ENCODE results near the gene TMX1. TPM values are rescaled to one million over a fixed set of nuclear protein-coding genes. Genes with fewer than 3 reads are reported as not detected.

The TMX1 gene
- total and polyA plus RNA-seq, 12 donors = 4.0 to 14.5 (median 6.6) TPM

DNA sequence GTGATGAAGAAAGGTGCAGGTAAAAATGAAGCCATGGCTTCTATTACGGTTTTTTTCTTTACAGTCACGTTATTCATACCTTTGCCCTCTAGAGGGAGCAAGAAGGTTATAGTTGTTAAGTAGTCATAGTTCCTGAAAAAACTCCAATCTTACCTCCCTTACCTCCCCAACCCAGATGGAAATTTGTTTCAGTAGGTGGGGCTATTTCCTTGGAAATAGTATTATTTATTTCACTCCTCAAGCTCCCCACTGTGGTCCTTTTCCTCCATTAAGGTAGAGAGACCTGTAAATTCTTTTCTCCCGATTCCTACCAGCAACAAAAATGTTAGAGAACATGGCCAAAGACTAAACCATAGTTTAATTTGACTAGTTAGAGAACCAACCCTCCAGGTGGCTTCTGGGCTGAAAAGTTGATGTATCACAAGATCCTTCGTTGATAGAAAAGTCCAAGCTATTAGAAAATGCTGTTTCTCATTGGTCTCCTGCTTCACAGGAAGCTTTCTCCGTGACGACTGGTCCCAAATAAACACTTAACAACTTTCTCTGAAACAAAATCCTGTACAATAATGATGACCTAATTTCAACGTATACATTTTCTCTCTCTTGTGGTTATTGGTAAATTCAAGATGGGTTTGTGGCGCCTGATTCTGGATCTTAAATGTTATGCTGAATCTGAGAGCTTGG lies 43.5 kb downstream of the TMX1 start:
- WGBS, 2 donors = 65 to 68% methylated on average over 8 of the region's 8 CpGs
- ATAC-seq (peak in 7 of 8 donors; percentile 85 to 90 (median 87)), DNase-seq (peak in 1 of 2 donors; percentile 36)
- H3K27ac ChIP-seq = no peak overlapping the region
- no peaks in the 10 kb centered on the region for H3K9me3 ChIP-seq
- no peaks in the 10 kb centered on the region for H3K36me3 ChIP-seq
- H3K4me3 ChIP-seq = no peak overlapping the region
- no peaks in the 10 kb centered on the region for H3K27me3 ChIP-seq
- intact Hi-C loops (cut with DNase I) = loop anchor here (1.0 to 10.0 kb wide), 14 partner anchors 251 to 704 kb away; partner anchors contain the start of genes FRMD6 (in 7 of the 10) and RTRAF (in 2 of the 10)
- TF ChIP-seq, protein P1, sequence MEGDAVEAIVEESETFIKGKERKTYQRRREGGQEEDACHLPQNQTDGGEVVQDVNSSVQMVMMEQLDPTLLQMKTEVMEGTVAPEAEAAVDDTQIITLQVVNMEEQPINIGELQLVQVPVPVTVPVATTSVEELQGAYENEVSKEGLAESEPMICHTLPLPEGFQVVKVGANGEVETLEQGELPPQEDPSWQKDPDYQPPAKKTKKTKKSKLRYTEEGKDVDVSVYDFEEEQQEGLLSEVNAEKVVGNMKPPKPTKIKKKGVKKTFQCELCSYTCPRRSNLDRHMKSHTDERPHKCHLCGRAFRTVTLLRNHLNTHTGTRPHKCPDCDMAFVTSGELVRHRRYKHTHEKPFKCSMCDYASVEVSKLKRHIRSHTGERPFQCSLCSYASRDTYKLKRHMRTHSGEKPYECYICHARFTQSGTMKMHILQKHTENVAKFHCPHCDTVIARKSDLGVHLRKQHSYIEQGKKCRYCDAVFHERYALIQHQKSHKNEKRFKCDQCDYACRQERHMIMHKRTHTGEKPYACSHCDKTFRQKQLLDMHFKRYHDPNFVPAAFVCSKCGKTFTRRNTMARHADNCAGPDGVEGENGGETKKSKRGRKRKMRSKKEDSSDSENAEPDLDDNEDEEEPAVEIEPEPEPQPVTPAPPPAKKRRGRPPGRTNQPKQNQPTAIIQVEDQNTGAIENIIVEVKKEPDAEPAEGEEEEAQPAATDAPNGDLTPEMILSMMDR (IDR thresholded peaks at IDR 0.05) = peak; percentile 50 to 92 (median 85)
- no peaks in the 10 kb centered on the region for H3K4me1 ChIP-seq

DNA sequence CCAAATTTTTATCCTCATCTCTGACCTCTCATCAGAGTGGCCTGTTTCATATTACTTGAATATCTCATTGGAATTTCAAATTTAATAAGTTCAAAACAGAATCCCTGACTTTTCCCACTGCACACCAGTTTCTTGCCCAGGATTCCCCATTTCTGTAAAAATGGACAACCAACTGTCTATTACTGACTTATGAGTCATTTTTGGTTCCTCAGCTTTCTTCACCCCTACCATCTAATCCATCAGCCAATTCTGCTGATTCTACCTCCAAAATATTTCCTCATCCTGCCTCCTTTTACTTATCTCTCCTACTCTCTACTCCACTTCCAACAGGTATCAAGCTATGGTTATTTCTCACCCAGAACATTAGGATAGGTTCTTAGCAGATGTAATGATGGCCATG lies 44.2 kb downstream of the TMX1 start:
- Histone ChIP-seq H3K4me1 (no peaks in the 10 kb centered on the region), H3K9me3 (no peaks in the 10 kb centered on the region), H3K27ac (no peak overlapping the region), H3K4me3 (no peak overlapping the region), H3K27me3 (no peaks in the 10 kb centered on the region), H3K36me3 (no peaks in the 10 kb centered on the region)
- ATAC-seq (no peak), DNase-seq (no peak)
- intact Hi-C loops (cut with DNase I) = loop anchor here in 9 of 10 donors (2.0 to 10.0 kb wide), 11 partner anchors 251 to 703 kb away; partner anchors contain the start of genes FRMD6 (in 7 of the 9) and RTRAF (in 2 of the 9)
- TF ChIP-seq, protein P1 (IDR thresholded peaks at IDR 0.05) = no peak

DNA sequence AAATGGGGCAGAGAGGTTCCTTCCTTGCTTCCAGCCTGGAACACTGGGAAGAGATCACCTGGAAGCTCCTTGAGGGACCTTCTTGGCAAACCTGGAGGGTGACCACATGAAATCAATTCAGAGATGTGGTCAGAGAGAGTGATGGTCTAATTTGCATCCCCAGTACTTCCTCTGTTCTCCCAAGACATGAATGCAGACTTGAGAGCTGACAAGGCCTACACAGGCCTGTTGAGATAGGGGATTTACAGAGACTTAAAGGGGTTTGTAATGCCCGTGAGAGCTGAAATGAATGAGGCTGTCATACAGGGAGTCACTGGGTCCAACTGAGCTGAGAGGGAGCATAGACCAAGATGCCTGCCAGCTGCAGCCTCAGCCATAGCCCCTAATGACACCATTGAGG lies 45.1 kb downstream of the TMX1 start:
- 83 to 94% methylated on average over 1 of the region's 1 CpG for WGBS, 2 donors
- no peak for ATAC-seq
- intact Hi-C loops (cut with DNase I) = loop anchor here in 6 of 10 donors (2.0 to 10.0 kb wide), 8 partner anchors 250 to 700 kb away; partner anchors contain the start of genes FRMD6 (in 3 of the 6) and RTRAF (in 1 of the 6)

DNA sequence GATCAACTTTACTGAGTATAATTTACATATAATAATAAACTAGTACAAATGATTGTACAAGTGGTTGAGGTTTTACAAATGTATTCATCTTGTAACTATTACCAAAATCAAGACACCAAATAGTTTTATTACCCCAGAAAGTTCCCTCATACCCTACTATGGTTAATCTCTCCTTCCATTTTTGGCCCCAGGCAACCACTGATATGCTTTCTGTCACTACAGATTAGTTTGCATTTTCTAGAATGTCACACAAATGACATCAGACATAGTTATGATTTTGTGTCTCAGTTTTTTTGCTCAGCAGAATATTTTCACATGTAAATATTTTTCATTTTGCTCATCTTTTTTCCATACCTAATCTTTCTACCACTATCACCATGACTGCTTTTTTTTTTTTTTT lies 49.1 kb downstream of the TMX1 start:
- Histone ChIP-seq H3K27me3 (no peaks in the 10 kb centered on the region), H3K9me3 (no peaks in the 10 kb centered on the region), H3K36me3 (no peaks in the 10 kb centered on the region), H3K4me3 (no peak overlapping the region), H3K4me1 (peaks cover 3 to 29% (median 18%) of the 10 kb centered on the region in 9 donors), H3K27ac (no peak overlapping the region)
- TF ChIP-seq, protein P1 (IDR thresholded peaks at IDR 0.05) = no peak
- DNase-seq (no peak), ATAC-seq (no peak)
- intact Hi-C loops (cut with DNase I) = loop anchor here in 4 of 10 donors (10.0 kb wide), 6 partner anchors 246 to 696 kb away; partner anchors contain the start of genes FRMD6 (in 3 of the 4) and RTRAF (in 1 of the 4)

More for the DNA sequence above, 45.1 kb downstream of the TMX1 start:
- no peaks in the 10 kb centered on the region for H3K36me3 ChIP-seq
- H3K4me3 ChIP-seq = no peak overlapping the region
- no peak overlapping the region for H3K27ac ChIP-seq
- no peaks in the 10 kb centered on the region for H3K27me3 ChIP-seq
- no peaks in the 10 kb centered on the region for H3K9me3 ChIP-seq
- TF ChIP-seq, protein P1 (IDR thresholded peaks at IDR 0.05) = no peak
- DNase-seq = no peak
- no peaks in the 10 kb centered on the region for H3K4me1 ChIP-seq
